Prostate gland (tissue), 2 donors: ENCODE results near the gene MKNK1. TPM values are rescaled to one million over a fixed set of nuclear protein-coding genes. Genes with fewer than 3 reads are reported as not detected.

Experiments
- DNase-seq: peaks from one replicate; pipeline ENCODE4 v3.0.0-alpha.2; 2019; ENCODE audit warnings: low spot score
- H3K27ac ChIP-seq, 2 donors: fragments of 200-600 bp; sonication (generic); 2 replicates each; pipeline ENCODE4 v1.5.1; 2017 to 2019
- H3K27me3 ChIP-seq: fragments of 200-600 bp; sonication (generic); replicated peaks from 2 replicates; pipeline ENCODE4 v1.5.1; 2019; ENCODE audit not compliant: insufficient read depth
- H3K36me3 ChIP-seq, 2 donors: fragments of 200-600 bp; sonication (generic); 1 replicate in 1 of 2; 2 replicates in 1 of 2; pipeline versions ENCODE4 v1.5.1 to v1.8.1; 2017 to 2019
- H3K4me1 ChIP-seq: fragments of 200-600 bp; sonication (generic); replicated peaks from 2 replicates; pipeline ENCODE4 v1.5.1; 2019
- H3K4me3 ChIP-seq, 2 donors: fragments of 200-600 bp; sonication (generic); 2 replicates each; pipeline ENCODE4 v1.5.1; 2017 to 2019
- H3K9me3 ChIP-seq: fragments of 200-600 bp; sonication (generic); 2 replicates; pipeline ENCODE4 v1.5.1; 2017
- POLR2A ChIP-seq: fragments of 450-650 bp; IDR thresholded peaks from one replicate; pipeline ENCODE4 v1.6.1; 2016; ENCODE audit warnings: antibody characterized with exemption, mild to moderate bottlenecking
- POLR2AphosphoS5 ChIP-seq: sonication (generic); formaldehyde crosslinking; IDR thresholded peaks from one replicate; pipeline ENCODE4 v1.6.1; 2017; ENCODE audit warnings: antibody characterized with exemption
- WGBS: methylation state at CpG from one replicate; pipeline ENCODE4 v1.1.5; 2018; 5-methylcytosine and 5-hydroxymethylcytosine counted together
- intact Hi-C: fragments of 100-400 bp; cut with DNase I; formaldehyde crosslinking; loops from one replicate; pipeline ENCODE4 v1.14.2; 2022
- total RNA-seq, 2 donors: library from RNA; depleted of rRNA; stranded (reverse); fragments of >200 nt; gene quantifications; one replicate each; pipeline ENCODE4 v1.1.0, GENCODE V29; 2016
- TF ChIP-seq, protein P1 (sequence below), 4 experiments: fragments of 200-600 bp in 2 of 4; fragments of 450-650 bp in 2 of 4; sonication (generic) in 2 of 4; IDR thresholded peaks; 1 replicate in 3 of 4; 2 replicates in 1 of 4; pipeline ENCODE4 v1.5.1; 2016 to 2019; ENCODE audit warnings: antibody characterized with exemption in 4 of 4, mild to moderate bottlenecking in 2 of 4, moderate library complexity in 2 of 4

The MKNK1 gene
- total RNA-seq, 2 donors from 2014 or later: 28.1 to 37.8 TPM

DNA sequence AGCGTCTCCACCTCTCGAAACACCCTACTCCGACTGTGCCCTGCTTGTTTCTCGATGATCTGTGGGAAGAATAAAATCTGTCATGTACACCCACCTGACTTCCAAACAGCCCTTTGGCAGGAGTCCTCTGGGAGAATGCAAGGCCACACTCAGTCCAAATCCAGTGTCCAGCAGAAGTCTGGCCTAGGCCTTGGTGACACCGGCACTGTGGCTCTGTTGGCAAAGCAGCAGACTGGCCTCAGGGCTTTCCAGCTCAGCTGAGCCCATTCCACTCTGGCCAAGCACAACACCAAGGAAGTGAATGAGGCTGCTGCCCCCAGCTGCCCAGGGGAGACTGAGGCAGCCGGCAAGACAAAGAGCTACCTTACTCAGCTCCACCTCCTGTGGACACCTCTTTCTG, 27.5 kb downstream of the MKNK1 start:
- TF ChIP-seq, protein P1, sequence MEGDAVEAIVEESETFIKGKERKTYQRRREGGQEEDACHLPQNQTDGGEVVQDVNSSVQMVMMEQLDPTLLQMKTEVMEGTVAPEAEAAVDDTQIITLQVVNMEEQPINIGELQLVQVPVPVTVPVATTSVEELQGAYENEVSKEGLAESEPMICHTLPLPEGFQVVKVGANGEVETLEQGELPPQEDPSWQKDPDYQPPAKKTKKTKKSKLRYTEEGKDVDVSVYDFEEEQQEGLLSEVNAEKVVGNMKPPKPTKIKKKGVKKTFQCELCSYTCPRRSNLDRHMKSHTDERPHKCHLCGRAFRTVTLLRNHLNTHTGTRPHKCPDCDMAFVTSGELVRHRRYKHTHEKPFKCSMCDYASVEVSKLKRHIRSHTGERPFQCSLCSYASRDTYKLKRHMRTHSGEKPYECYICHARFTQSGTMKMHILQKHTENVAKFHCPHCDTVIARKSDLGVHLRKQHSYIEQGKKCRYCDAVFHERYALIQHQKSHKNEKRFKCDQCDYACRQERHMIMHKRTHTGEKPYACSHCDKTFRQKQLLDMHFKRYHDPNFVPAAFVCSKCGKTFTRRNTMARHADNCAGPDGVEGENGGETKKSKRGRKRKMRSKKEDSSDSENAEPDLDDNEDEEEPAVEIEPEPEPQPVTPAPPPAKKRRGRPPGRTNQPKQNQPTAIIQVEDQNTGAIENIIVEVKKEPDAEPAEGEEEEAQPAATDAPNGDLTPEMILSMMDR (IDR thresholded peaks at IDR 0.05): no peak
- TF ChIP-seq POLR2A: no peak
- no peak for TF ChIP-seq POLR2AphosphoS5
- Histone ChIP-seq H3K27ac (no peak overlapping the region), H3K4me3 (no peak overlapping the region), H3K36me3 (no peaks in the 10 kb centered on the region), H3K4me1 (no peaks in the 10 kb centered on the region), H3K27me3 (no peaks in the 10 kb centered on the region), H3K9me3 (no peaks in the 10 kb centered on the region)
- no peak for DNase-seq
- 89% methylated on average over 6 of the region's 6 CpGs for WGBS
- intact Hi-C loops: no loop called here

DNA sequence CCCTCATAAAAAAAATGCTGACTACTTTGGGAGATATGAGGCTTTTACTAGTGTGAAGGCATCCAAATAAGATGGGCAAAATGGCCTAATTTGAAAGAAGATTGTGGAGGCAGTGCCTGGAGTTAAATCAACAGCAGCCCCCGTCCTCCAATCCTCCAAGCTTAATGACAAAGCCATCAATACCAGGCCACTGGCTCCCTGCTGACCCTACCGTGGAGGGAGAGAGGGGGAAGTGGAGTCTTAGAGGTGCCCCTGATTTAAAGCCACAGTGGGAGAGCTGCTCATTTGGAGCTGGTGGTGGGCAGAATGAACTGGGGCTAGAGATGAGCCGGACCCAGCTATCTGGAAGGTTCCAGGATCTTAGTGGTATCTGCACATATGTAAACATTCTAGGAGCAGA, 28.3 kb downstream of the MKNK1 start:
- intact Hi-C loops: no loop called here
- DNase-seq: no peak
- 70% methylated on average over 3 of the region's 3 CpGs for WGBS
- H3K4me1 ChIP-seq: no peaks in the 10 kb centered on the region
- H3K27me3 ChIP-seq: no peaks in the 10 kb centered on the region
- no peaks in the 10 kb centered on the region for H3K9me3 ChIP-seq
- H3K27ac ChIP-seq: no peak overlapping the region
- TF ChIP-seq, protein P1 (IDR thresholded peaks at IDR 0.05): no peak
- TF ChIP-seq POLR2AphosphoS5: no peak
- TF ChIP-seq POLR2A: no peak
- H3K36me3 ChIP-seq: no peaks in the 10 kb centered on the region
- no peak overlapping the region for H3K4me3 ChIP-seq

DNA sequence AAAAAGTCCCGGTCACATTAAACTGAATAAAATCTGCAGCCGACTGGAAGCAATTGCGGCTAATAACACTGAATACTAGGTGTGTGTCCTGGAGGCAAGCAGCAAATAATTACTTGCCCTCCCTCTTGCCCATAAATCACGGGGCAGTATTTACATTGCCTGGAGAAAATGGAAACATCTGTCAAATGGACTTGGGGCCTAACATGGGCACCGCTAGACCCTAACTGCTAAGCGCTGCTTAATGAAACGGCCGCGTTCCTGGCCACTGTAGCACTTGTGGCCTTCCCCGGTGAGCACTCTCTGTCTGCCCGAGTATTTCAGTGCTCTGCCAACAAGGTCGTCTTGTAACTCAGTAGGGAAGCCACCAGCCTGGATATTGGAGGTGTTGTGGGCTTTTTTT, 28.8 kb downstream of the MKNK1 start:
- no peak for DNase-seq
- Histone ChIP-seq H3K36me3 (no peaks in the 10 kb centered on the region), H3K9me3 (no peaks in the 10 kb centered on the region), H3K4me3 (no peak overlapping the region), H3K27me3 (no peaks in the 10 kb centered on the region), H3K27ac (no peak overlapping the region), H3K4me1 (no peaks in the 10 kb centered on the region)
- intact Hi-C loops: no loop called here
- TF ChIP-seq POLR2AphosphoS5 (no peak), POLR2A (no peak)
- TF ChIP-seq, protein P1 (IDR thresholded peaks at IDR 0.05): no peak
- WGBS: 55% methylated on average over 12 of the region's 12 CpGs

DNA sequence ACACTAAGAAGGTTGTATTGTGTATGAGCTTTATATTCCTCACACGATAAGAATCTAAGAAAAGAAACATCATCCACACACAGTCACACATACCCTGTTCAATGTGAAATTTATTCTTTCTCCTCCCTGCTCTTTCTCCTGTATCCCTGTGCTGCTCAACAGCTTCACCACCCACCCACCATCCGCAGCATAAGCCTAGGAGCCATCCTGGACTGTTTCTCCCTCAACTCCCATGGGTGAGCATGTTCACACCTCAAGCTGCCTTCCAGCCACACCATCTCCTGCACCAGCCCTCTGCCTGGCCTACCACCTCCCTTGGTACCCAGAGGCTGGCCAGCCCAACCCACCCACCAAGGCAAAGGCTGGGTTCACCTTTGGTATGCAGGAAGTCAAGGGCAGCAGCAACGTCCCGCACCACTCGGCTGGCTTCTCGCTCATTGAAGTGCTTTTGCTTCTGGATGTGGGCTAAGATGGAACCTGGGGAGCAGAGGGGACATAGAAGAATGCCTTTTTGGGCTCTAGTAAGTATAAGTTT, 32.3 kb downstream of the MKNK1 start:
- no peak overlapping the region for H3K4me3 ChIP-seq
- DNase-seq: no peak
- no peak overlapping the region for H3K27ac ChIP-seq
- H3K9me3 ChIP-seq: no peaks in the 10 kb centered on the region
- no peaks in the 10 kb centered on the region for H3K36me3 ChIP-seq
- H3K4me1 ChIP-seq: no peaks in the 10 kb centered on the region
- no peaks in the 10 kb centered on the region for H3K27me3 ChIP-seq
- no peak for TF ChIP-seq POLR2A
- intact Hi-C loops: no loop called here
- WGBS: 92% methylated on average over 6 of the region's 6 CpGs

DNA sequence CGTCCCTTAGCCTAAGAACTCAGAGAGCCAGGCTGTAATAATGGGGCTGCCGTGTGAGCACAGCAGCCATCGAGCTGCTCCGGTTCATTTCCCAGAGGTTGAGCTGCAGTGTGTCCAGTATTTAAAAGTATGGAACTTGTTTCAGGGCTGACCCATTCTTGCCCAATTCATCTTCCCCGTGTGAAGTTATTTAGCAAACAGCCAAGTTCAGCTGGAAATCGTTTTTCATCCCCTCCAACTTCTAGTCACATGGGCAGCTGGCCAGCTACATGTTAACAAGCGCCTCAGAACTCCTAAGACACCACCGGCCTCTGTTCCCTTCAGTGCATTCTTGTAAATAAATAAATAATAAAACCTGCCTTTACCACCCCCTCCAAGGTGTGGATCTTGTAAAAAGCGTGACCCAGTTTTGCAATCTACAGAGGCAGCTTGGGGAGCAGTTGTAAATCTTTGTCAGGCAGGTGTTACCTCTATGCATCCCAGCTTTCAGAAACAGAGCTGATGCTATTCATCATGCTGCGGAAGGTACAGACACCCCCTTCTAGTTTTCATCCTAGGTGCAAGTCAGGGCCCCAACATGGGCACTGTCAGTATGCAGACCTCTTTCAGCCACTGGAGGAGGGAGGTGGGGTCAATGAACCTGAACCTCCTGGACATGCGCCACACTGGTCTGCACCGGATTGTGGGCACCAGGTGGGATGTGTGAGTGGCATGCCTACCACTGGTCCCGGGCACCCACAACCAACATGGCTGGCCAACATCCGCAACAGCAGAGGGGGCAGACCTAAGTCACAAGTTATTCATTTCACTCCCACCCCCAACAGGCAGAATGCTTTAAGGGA, 34.0 kb downstream of the MKNK1 start:
- Histone ChIP-seq H3K36me3 (no peaks in the 10 kb centered on the region), H3K9me3 (no peaks in the 10 kb centered on the region), H3K4me1 (no peaks in the 10 kb centered on the region), H3K4me3 (no peak overlapping the region), H3K27ac (no peak overlapping the region), H3K27me3 (no peaks in the 10 kb centered on the region)
- WGBS: 38% methylated on average over 14 of the region's 14 CpGs
- DNase-seq: no peak
- intact Hi-C loops: no loop called here
- TF ChIP-seq POLR2AphosphoS5: no peak
- TF ChIP-seq POLR2A: no peak
- TF ChIP-seq, protein P1 (IDR thresholded peaks at IDR 0.05): no peak
